K562 (cell line): Measurements from ENCODE around the gene USP2.

Experiments used
- CEBPB ChIP-seq: fragments of 450-650 bp; IDR thresholded peaks from 2 replicates; pipeline ENCODE4 v1.6.1; 2016; ENCODE audit warnings: missing genetic modification characterization, missing compliant biosample characterization
- FOSL1 ChIP-seq: fragments of 200-800 bp; sonication (Bioruptor generic); conservative IDR thresholded peaks from 2 replicates; pipeline ENCODE4 v1.6.1; 2016; ENCODE audit warnings: missing genetic modification characterization, missing compliant biosample characterization
- HLTF ChIP-seq: fragments of 450-650 bp; IDR thresholded peaks from 2 replicates; pipeline ENCODE4 v1.6.1; 2016
- NFATC3 ChIP-seq: fragments of 450-650 bp; IDR thresholded peaks from 2 replicates; pipeline ENCODE4 v1.6.1; 2017; ENCODE audit warnings: mild to moderate bottlenecking
- NFIC ChIP-seq: fragments of 450-650 bp; IDR thresholded peaks from 2 replicates; pipeline ENCODE4 v1.6.1; 2017; ENCODE audit warnings: mild to moderate bottlenecking, inconsistent platforms
- POLR2A ChIP-seq: fragments of 450-650 bp; conservative IDR thresholded peaks from 2 replicates; pipeline ENCODE4 v1.6.1; 2016
- SP2 ChIP-seq: IDR thresholded peaks from 2 replicates; pipeline ENCODE4 v1.6.1; 2011; ENCODE audit warnings: mild to moderate bottlenecking, low read depth, low read length, moderate library complexity; ENCODE audit not compliant: poor library complexity, severe bottlenecking; ENCODE audit errors: extremely low read depth
- ZFX ChIP-seq: sonication (generic); formaldehyde crosslinking; IDR thresholded peaks from 2 replicates; pipeline ENCODE4 v1.8.0; 2022; ENCODE audit warnings: mild to moderate bottlenecking, missing genetic modification reagents, moderate library complexity
- ZNF239 ChIP-seq: fragments of 250-450 bp; sonication (Bioruptor Pico); IDR thresholded peaks from 2 replicates; pipeline ENCODE4 v1.4.0; 2020; ENCODE audit warnings: mild to moderate bottlenecking
- ZNF253 ChIP-seq: fragments of 250-450 bp; sonication (Bioruptor Pico); conservative IDR thresholded peaks from 2 replicates; pipeline ENCODE4 v1.6.1; 2021; ENCODE audit warnings: mild to moderate bottlenecking
- ZNF655 ChIP-seq: fragments of 250-450 bp; sonication (Bioruptor Pico); IDR thresholded peaks from 2 replicates; pipeline ENCODE4 v1.5.0; 2021

GRCh38 chr11:119412072-119412471 is 30.6 kb upstream of the USP2 start:
- TF ChIP-seq POLR2A (no peak), FOSL1 (tag) (no peak), ZNF239 (CRISPR knock-in tag) (no peak), ZFX (CRISPR knock-in tag) (no peak), CEBPB (tag) (no peak), SP2 (no peak), NFIC (no peak), ZNF655 (CRISPR knock-in tag) (no peak), NFATC3 (no peak), ZNF253 (no peak), HLTF (no peak)
